ENCODE data around the gene NCAPH2.

- TF ChIP-seq EZH2phosphoT487 (IDR thresholded peaks at IDR 0.05; ENCODE audit: insufficient read depth, low read depth) (no peak), EZH2 (IDR thresholded peaks at IDR 0.05; ENCODE audit: insufficient read depth, poor library complexity, severe bottlenecking) (no peak)
These were observed 3.4 kb upstream of the NCAPH2 start for GRCh38 chr22:50504369-50505211.

All from GM23248 (cell line).